Vagina (tissue), 2 donors: Measurements from ENCODE around the gene FUZ. TPM values are rescaled to one million over a fixed set of nuclear protein-coding genes. Genes with fewer than 3 reads are reported as not detected.
A peak's percentile ranks its signal among the peaks of the same experiment; 100 is the strongest.

Experiments used
- DNase-seq, 2 donors: peaks; one replicate each; pipeline ENCODE4 v3.0.0-alpha.2; 2017; ENCODE audit errors: extremely low spot score in 2 of 2
- H3K27ac ChIP-seq: fragments of 200-600 bp; sonication (generic); one replicate; pipeline ENCODE4 v1.5.1; 2019
- H3K27me3 ChIP-seq: fragments of 200-600 bp; sonication (generic); one replicate; pipeline ENCODE4 v1.5.1; 2019
- H3K36me3 ChIP-seq, 2 donors: fragments of 200-600 bp; sonication (generic); one replicate each; pipeline ENCODE4 v1.5.1; 2017 to 2019
- H3K4me1 ChIP-seq: fragments of 200-600 bp; sonication (generic); one replicate; pipeline ENCODE4 v1.5.1; 2019
- H3K4me3 ChIP-seq, 2 donors: fragments of 200-600 bp; sonication (generic); 1 replicate in 1 of 2; 2 replicates in 1 of 2; pipeline ENCODE4 v1.5.1; 2016 to 2019
- H3K9me3 ChIP-seq: fragments of 200-600 bp; sonication (generic); one replicate; pipeline ENCODE4 v1.5.1; 2019
- POLR2A ChIP-seq, 2 donors: fragments of 450-650 bp; IDR thresholded peaks; one replicate each; pipeline ENCODE4 v1.6.1; 2017; ENCODE audit warnings: antibody characterized with exemption in 2 of 2, mild to moderate bottlenecking in 2 of 2, moderate library complexity in 2 of 2
- POLR2AphosphoS5 ChIP-seq, 2 donors: sonication (generic); formaldehyde crosslinking; IDR thresholded peaks; one replicate each; pipeline ENCODE4 v1.9.0; 2017; ENCODE audit warnings: antibody characterized with exemption in 2 of 2, mild to moderate bottlenecking in 2 of 2, low read depth in 1 of 2; ENCODE audit not compliant: insufficient read depth in 1 of 2
- intact Hi-C: fragments of 100-400 bp; cut with DNase I; formaldehyde crosslinking; loops from one replicate; pipeline ENCODE4 v1.15.1; 2023
- total RNA-seq: library from RNA; depleted of rRNA; stranded (reverse); fragments of >200 nt; gene quantifications from one replicate; pipeline ENCODE4 v1.2.3, GENCODE V29; 2016
- TF ChIP-seq, protein P1 (sequence below), 3 experiments: fragments of 450-650 bp in 2 of 3; fragments of 200-600 bp in 1 of 3; sonication (generic) in 1 of 3; IDR thresholded peaks; one replicate each; pipeline ENCODE4 v1.5.1; 2017 to 2019; ENCODE audit warnings: antibody characterized with exemption in 3 of 3, mild to moderate bottlenecking in 2 of 3, moderate library complexity in 2 of 3

Gene FUZ
- total RNA-seq, 1 donor from 2014 or later = 11.5 TPM

DNA sequence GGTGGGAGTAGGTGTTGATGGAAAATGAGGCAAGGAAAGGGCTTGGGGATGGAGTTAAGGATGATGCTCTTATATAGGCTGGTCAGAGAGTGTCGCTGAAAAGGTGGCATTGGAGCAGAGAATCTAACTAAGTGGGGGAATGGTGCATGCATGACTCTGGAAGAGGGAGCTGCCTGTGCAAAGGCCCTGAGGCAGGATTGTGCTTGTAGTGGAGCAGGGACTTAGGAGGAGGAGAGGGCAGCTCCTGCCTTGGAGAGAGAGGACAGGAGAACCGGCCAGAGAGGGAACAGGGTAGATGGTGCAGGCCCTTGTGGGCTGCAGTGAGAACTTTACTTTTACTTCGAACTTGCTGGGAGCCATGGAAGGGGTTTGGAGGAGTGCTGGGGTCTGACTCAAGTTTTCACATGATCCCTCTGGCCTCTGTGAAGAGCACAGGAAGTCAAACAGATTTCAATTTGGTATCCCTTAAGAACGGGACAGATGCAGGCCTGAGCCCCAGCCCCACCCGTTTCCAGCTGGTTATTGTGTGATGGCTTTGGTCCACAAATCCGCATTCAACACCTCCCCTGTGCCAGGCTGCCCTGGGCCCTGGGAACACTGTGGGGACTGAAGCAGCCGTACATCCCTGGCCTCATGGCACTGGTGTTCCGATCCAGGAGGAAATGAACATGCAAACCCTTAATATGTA lies 39.3 kb downstream of the FUZ start:
- DNase-seq = no peak
- no peaks in the 10 kb centered on the region for H3K27me3 ChIP-seq
- intact Hi-C loops = loop anchor here (10.0 kb wide), 1 partner anchor 71 kb away; no protein-coding TSS in a partner anchor

DNA sequence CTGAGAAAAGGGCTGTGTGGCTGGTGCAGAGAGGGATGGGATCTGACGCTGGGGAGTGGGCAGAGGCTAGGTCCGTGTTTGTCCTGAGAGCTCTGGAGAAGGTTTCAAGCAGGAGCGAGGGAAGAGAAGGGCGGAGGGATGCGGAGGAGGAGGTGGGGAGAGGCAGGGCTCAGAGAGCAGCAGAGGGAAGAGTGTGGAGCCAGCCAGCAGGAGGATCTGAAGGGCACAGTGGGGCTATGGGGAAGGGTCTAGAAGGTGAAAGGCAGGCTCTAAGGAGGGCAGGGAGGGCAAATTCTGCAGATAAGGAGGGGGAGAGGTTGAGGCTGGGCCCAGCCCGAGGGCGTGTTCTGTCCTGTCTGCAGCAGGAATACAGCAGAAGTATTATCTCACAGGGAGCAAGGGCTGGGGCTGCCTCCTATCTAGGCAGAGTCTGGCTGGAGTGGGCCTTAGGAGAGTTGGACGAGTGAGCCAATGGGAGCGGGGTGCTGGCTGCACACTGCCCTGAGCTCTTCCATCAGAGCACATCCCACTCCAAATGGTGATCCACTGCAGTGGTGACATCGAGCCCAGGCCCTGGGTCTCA lies 40.2 kb downstream of the FUZ start:
- Histone ChIP-seq H3K4me3 (no peak overlapping the region), H3K27ac (no peak overlapping the region), H3K9me3 (no peaks in the 10 kb centered on the region), H3K36me3 (no peaks in the 10 kb centered on the region), H3K4me1 (peaks cover 39% of the 10 kb centered on the region), H3K27me3 (no peaks in the 10 kb centered on the region)
- TF ChIP-seq POLR2AphosphoS5 (IDR thresholded peaks at IDR 0.05; ENCODE audit: insufficient read depth in 1 of 2, low read depth in 1 of 2) = no peak
- DNase-seq = no peak
- intact Hi-C loops = loop anchor here (10.0 kb wide), 1 partner anchor 72 kb away; no protein-coding TSS in a partner anchor

More for the DNA sequence above, 39.3 kb downstream of the FUZ start:
- TF ChIP-seq POLR2AphosphoS5 (IDR thresholded peaks at IDR 0.05; ENCODE audit: insufficient read depth in 1 of 2, low read depth in 1 of 2) = no peak
- H3K36me3 ChIP-seq = no peaks in the 10 kb centered on the region
- peaks cover 30% of the 10 kb centered on the region for H3K4me1 ChIP-seq
- no peak overlapping the region for H3K27ac ChIP-seq
- no peaks in the 10 kb centered on the region for H3K9me3 ChIP-seq
- H3K4me3 ChIP-seq = no peak overlapping the region

DNA sequence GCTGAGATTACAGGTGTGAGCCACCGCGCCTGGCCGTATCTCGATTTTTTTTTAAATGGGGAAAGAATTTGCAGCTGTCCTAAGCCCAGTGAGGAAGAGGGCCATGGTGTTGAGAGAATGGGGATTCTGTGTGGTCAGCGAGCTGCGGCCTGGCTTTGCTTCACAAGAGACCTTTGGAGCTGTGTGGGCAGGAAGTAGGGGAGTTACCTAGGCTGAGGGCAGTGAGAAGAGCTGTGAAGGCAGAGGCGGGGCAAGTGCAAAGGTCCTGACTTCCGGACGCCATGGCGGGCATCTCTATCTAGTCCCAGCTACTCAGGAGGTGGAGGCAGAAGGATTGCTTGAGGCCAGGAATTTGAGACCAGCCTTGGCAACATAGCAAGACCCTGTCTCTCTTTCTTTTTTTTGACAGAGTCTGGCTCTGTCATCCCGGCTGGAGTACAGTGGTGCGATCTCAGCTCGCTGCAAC lies 41.4 kb downstream of the FUZ start:
- DNase-seq = no peak
- intact Hi-C loops = loop anchor here (10.0 kb wide), 1 partner anchor 73 kb away; no protein-coding TSS in a partner anchor
- no peaks in the 10 kb centered on the region for H3K27me3 ChIP-seq
- H3K4me1 ChIP-seq = peaks cover 45% of the 10 kb centered on the region
- H3K27ac ChIP-seq = no peak overlapping the region
- no peak for TF ChIP-seq POLR2A (IDR thresholded peaks at IDR 0.05)
- no peak for TF ChIP-seq POLR2AphosphoS5 (IDR thresholded peaks at IDR 0.05; ENCODE audit: insufficient read depth in 1 of 2, low read depth in 1 of 2)
- no peaks in the 10 kb centered on the region for H3K9me3 ChIP-seq
- no peaks in the 10 kb centered on the region for H3K36me3 ChIP-seq
- H3K4me3 ChIP-seq = no peak overlapping the region

DNA sequence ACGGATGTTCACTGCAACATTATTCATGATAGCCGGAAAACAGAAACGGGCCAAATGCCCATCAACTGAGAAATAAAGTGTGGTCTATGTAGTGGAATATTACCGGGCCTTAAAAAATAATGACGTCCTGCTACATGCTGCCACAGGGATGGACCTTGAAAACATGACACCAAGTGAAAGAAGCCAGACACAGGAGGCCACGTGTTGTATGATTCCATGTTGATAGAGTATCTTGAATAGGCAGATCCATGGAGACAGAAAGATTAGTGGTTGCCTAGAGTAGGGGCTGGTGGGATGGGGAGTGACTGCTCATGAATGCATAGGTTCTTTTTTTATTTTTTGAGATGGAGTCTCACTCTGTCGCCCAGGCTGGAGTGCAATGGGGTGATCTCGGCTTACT lies 42.6 kb downstream of the FUZ start:
- Histone ChIP-seq H3K4me1 (peaks cover 50% of the 10 kb centered on the region), H3K36me3 (no peaks in the 10 kb centered on the region), H3K27me3 (no peaks in the 10 kb centered on the region), H3K27ac (no peak overlapping the region), H3K9me3 (no peaks in the 10 kb centered on the region), H3K4me3 (no peak overlapping the region)
- DNase-seq = peak in 1 of 2 donors; percentile 67
- intact Hi-C loops = loop anchor here (10.0 kb wide), 1 partner anchor 74 kb away; no protein-coding TSS in a partner anchor
- TF ChIP-seq POLR2A (IDR thresholded peaks at IDR 0.05) (no peak), POLR2AphosphoS5 (IDR thresholded peaks at IDR 0.05; ENCODE audit: insufficient read depth in 1 of 2, low read depth in 1 of 2) (no peak)
- TF ChIP-seq, protein P1, sequence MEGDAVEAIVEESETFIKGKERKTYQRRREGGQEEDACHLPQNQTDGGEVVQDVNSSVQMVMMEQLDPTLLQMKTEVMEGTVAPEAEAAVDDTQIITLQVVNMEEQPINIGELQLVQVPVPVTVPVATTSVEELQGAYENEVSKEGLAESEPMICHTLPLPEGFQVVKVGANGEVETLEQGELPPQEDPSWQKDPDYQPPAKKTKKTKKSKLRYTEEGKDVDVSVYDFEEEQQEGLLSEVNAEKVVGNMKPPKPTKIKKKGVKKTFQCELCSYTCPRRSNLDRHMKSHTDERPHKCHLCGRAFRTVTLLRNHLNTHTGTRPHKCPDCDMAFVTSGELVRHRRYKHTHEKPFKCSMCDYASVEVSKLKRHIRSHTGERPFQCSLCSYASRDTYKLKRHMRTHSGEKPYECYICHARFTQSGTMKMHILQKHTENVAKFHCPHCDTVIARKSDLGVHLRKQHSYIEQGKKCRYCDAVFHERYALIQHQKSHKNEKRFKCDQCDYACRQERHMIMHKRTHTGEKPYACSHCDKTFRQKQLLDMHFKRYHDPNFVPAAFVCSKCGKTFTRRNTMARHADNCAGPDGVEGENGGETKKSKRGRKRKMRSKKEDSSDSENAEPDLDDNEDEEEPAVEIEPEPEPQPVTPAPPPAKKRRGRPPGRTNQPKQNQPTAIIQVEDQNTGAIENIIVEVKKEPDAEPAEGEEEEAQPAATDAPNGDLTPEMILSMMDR (IDR thresholded peaks at IDR 0.05) = no peak

DNA sequence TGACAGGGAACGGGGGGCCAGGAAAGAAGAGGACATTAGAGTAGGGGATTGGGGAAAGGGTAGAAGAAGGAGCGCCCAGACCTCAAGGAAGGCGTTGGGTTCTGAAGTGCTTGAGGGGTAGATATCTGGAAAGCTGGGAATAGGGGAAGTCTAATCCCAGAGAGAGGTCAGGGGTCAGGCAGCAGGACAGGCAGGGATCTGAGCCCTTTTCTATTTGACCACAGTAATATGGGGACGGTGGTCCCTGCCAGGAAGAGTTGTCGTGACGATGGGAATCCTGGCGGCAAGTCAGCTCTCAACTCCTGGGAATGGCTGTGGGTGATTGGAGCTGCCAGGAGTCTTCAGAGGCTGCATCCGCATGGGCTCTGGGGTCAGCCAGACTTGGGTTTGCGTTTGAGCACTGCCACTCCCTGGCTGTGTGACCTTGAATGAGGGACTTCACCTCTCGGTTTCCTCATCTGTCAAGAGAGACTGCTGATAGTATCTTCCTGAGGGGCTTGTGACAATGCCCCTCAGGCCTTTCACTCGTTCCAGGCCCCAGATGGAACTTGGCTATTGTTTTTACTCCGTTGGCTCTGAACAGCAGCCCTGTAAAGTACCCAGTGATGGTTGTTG lies 45.0 kb downstream of the FUZ start:
- no peak for TF ChIP-seq POLR2AphosphoS5 (IDR thresholded peaks at IDR 0.05; ENCODE audit: insufficient read depth in 1 of 2, low read depth in 1 of 2)
- TF ChIP-seq, protein P1 (IDR thresholded peaks at IDR 0.05) = no peak
- TF ChIP-seq POLR2A (IDR thresholded peaks at IDR 0.05) = no peak
- H3K27ac ChIP-seq = peak overlapping the region; percentile 72
- H3K9me3 ChIP-seq = no peaks in the 10 kb centered on the region
- intact Hi-C loops = loop anchor here (5.0 kb wide), 2 partner anchors 39 to 109 kb away; partner anchors contain the start of genes AKT1S1 and TBC1D17
- DNase-seq = peak in 1 of 2 donors; percentile 77
- H3K36me3 ChIP-seq = no peaks in the 10 kb centered on the region
- peaks cover 38% of the 10 kb centered on the region for H3K4me1 ChIP-seq
- no peaks in the 10 kb centered on the region for H3K27me3 ChIP-seq
- H3K4me3 ChIP-seq = peak overlapping the region; percentile 66 to 81

DNA sequence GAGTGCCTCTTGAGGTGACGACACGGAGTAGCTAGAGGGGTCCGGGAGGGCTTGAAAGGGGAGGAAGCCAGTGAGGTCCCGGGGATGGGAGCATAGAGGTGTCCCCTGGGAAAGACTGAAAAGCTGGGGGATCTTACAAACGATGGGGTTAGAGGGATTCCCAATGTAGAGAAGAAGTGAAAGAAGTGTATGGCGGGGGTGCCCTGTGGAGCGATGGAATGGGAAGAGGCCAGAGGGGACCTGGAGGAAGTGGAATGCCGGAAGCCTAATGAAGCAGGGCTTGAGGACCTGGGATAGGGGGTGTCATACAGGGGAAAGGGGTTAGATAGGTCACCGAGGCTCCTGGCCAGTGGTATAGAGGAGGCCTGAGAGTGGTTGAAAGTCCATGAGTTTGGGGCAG lies 45.7 kb downstream of the FUZ start:
- Histone ChIP-seq H3K4me1 (peaks cover 31% of the 10 kb centered on the region), H3K4me3 (peak overlapping the region; percentile 66 to 81), H3K9me3 (no peaks in the 10 kb centered on the region), H3K27me3 (no peaks in the 10 kb centered on the region), H3K27ac (peak overlapping the region; percentile 72), H3K36me3 (no peaks in the 10 kb centered on the region)
- no peak for DNase-seq
- intact Hi-C loops = loop anchor here (5.0 kb wide), 2 partner anchors 40 to 110 kb away; partner anchors contain the start of genes AKT1S1 and TBC1D17
- TF ChIP-seq, protein P1 (IDR thresholded peaks at IDR 0.05) = no peak
- TF ChIP-seq POLR2A (IDR thresholded peaks at IDR 0.05) (no peak), POLR2AphosphoS5 (IDR thresholded peaks at IDR 0.05; ENCODE audit: insufficient read depth in 1 of 2, low read depth in 1 of 2) (no peak)
